Neuronal stem cell (in vitro differentiated cells): ENCODE results near the gene OR4D5. TPM values are rescaled to one million over a fixed set of nuclear protein-coding genes. Genes with fewer than 3 reads are reported as not detected.

ENCODE experiments used
- DNase-seq: peaks from one replicate; pipeline ENCODE4 v3.0.0-alpha.2; 2013; ENCODE audit warnings: low spot score
- H2AFZ ChIP-seq: one replicate; pipeline ENCODE4 v1.6.1; 2013; ENCODE audit warnings: mild to moderate bottlenecking, low read length, inconsistent platforms
- H2AK5ac ChIP-seq: 2 replicates; pipeline ENCODE4 v1.6.1; 2013; ENCODE audit warnings: low read depth, mild to moderate bottlenecking, inconsistent platforms, low read length, moderate library complexity, mixed read lengths
- H2BK120ac ChIP-seq: 2 replicates; pipeline ENCODE4 v1.6.1; 2013; ENCODE audit warnings: low read depth, mild to moderate bottlenecking, inconsistent platforms, low read length, moderate library complexity, mixed read lengths
- H2BK12ac ChIP-seq: one replicate; pipeline ENCODE4 v1.6.1; 2013; ENCODE audit warnings: low read length, inconsistent platforms
- H2BK15ac ChIP-seq: 2 replicates; pipeline ENCODE4 v1.6.1; 2013; ENCODE audit warnings: mild to moderate bottlenecking, low read length, inconsistent platforms, mixed read lengths
- H2BK5ac ChIP-seq: one replicate; pipeline ENCODE4 v1.6.1; 2013; ENCODE audit warnings: inconsistent platforms, mild to moderate bottlenecking, low read length, moderate library complexity
- H3K14ac ChIP-seq: one replicate; pipeline ENCODE4 v1.6.1; 2013; ENCODE audit warnings: low read length, inconsistent platforms
- H3K18ac ChIP-seq: 2 replicates; pipeline ENCODE4 v1.6.1; 2013; ENCODE audit warnings: low read length, inconsistent platforms
- H3K23ac ChIP-seq: 2 replicates; pipeline ENCODE4 v1.6.1; 2013; ENCODE audit warnings: low read depth, mild to moderate bottlenecking, mixed read lengths, low read length, inconsistent platforms; ENCODE audit not compliant: poor library complexity
- H3K27ac ChIP-seq: replicated peaks from 3 replicates; pipeline ENCODE4 v1.5.1; 2013; ENCODE audit warnings: low read length, inconsistent platforms
- H3K27me3 ChIP-seq, 3 experiments: 2 replicates each; pipeline ENCODE4 v1.6.1; 2013; ENCODE audit warnings: low read length in 3 of 3, mild to moderate bottlenecking in 2 of 3, inconsistent platforms in 1 of 3, low read depth in 1 of 3, mixed read lengths in 1 of 3, moderate library complexity in 1 of 3; ENCODE audit not compliant: control insufficient read depth in 3 of 3, insufficient read depth in 3 of 3
- H3K36me3 ChIP-seq, 2 donors: replicated peaks in 1 of 2; 2 replicates each; pipeline ENCODE4 v1.6.1; 2013; ENCODE audit warnings: low read length in 2 of 2; ENCODE audit not compliant: control insufficient read depth in 2 of 2, insufficient read depth in 2 of 2
- H3K4ac ChIP-seq: 2 replicates; pipeline ENCODE4 v1.6.1; 2013; ENCODE audit warnings: inconsistent platforms, mild to moderate bottlenecking, low read length, moderate library complexity
- H3K4me1 ChIP-seq, 2 donors: 1 replicate in 1 of 2; 2 replicates in 1 of 2; pipeline ENCODE4 v1.6.1; 2013; ENCODE audit warnings: low read length in 2 of 2, low read depth in 1 of 2; ENCODE audit not compliant: control insufficient read depth in 2 of 2, insufficient read depth in 1 of 2
- H3K4me2 ChIP-seq: one replicate; pipeline ENCODE4 v1.6.1; 2013; ENCODE audit warnings: mild to moderate bottlenecking, low read length, inconsistent platforms; ENCODE audit not compliant: insufficient read depth, poor library complexity, severe bottlenecking
- H3K4me3 ChIP-seq, 2 donors: 2 replicates each; pipeline ENCODE4 v1.5.1; 2013; ENCODE audit warnings: low read length in 2 of 2, mild to moderate bottlenecking in 2 of 2, inconsistent platforms in 1 of 2, moderate library complexity in 1 of 2
- H3K79me1 ChIP-seq: one replicate; pipeline ENCODE4 v1.6.1; 2013; ENCODE audit warnings: low read depth, mild to moderate bottlenecking, inconsistent platforms, low read length, moderate library complexity
- H3K9ac ChIP-seq: one replicate; pipeline ENCODE4 v1.6.1; 2013; ENCODE audit warnings: mild to moderate bottlenecking, low read depth, low read length, inconsistent platforms; ENCODE audit not compliant: poor library complexity
- H3K9me3 ChIP-seq, 2 donors: replicated peaks in 1 of 2; 2 replicates each; pipeline versions ENCODE3 to v1.6.1; 2013; ENCODE audit warnings: low read length in 2 of 2, mild to moderate bottlenecking in 2 of 2, inconsistent platforms in 1 of 2, low read depth in 1 of 2, mixed read lengths in 1 of 2, moderate library complexity in 1 of 2; ENCODE audit not compliant: control insufficient read depth in 2 of 2, insufficient read depth in 1 of 2
- H4K8ac ChIP-seq: one replicate; pipeline ENCODE4 v1.6.1; 2013; ENCODE audit warnings: low read depth, mild to moderate bottlenecking, inconsistent platforms, low read length, moderate library complexity
- H4K91ac ChIP-seq: one replicate; pipeline ENCODE4 v1.6.1; 2013; ENCODE audit warnings: low read length, low read depth, mild to moderate bottlenecking, inconsistent platforms; ENCODE audit not compliant: poor library complexity
- WGBS, 2 donors: extraction: QIAGEN DNeasy Blood & Tissue Kit; methylation state at CpG; one replicate each; pipeline ENCODE4 v1.1.7; 2013; ENCODE audit warnings: missing lambda C conversion rate in 2 of 2, mixed read lengths in 1 of 2; ENCODE audit not compliant: insufficient read length in 2 of 2, insufficient replicate concordance in 1 of 2; ENCODE audit errors: extremely low coverage in 2 of 2; 5-methylcytosine and 5-hydroxymethylcytosine counted together
- polyA plus RNA-seq, 2 experiments: library from polyadenylated mRNA; stranded (reverse); fragments of 200-250 nt; gene quantifications; one replicate each; pipeline ENCODE4 v1.2.3, GENCODE V29; 2013

Gene OR4D5
- not detected for polyA plus RNA-seq (2013, experiment 1 of 2)
- not detected for polyA plus RNA-seq (2013, experiment 2 of 2)

DNA sequence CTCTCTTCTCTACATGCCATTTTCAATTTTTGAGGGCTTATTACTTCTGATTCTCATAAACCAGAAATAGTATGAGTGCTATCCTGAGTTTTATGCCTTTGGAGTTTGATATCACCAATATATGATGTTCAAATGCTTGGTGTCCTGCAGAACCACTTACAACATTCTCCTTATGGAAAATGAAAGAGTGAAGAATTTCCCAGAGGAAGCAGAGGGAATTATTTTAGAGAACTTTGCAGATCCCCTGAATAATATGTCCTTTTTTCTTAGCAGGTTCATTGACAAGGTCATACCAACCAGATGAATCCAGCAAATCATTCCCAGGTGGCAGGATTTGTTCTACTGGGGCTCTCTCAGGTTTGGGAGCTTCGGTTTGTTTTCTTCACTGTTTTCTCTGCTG, at the start of gene OR4D5:
TSS of gene OR4D5 (plus strand) at position 301 of the 400 bp plus-strand sequence. CDS start at position 301, 0 bp downstream.
- no CpG with 5 or more reads among the region's 1 CpG for WGBS, 2 donors
- no peak within 1 kb of the TSS for H3K4me2 ChIP-seq
- H3K18ac ChIP-seq: no peak within 1 kb of the TSS
- no peak within 1 kb of the TSS for H3K4me3 ChIP-seq
- H2AFZ ChIP-seq: no peak within 1 kb of the TSS
- no peak within 1 kb of the TSS for H3K9ac ChIP-seq
- H3K27ac ChIP-seq: no peak within 1 kb of the TSS
- no peak within 1 kb of the TSS for H2BK15ac ChIP-seq
- no peak within 1 kb of the TSS for H3K4ac ChIP-seq
- DNase-seq: no peak
- H3K14ac ChIP-seq: no peak within 1 kb of the TSS
- H3K36me3 ChIP-seq: no peaks in the 10 kb centered on the region
- H2AK5ac ChIP-seq: no peak within 1 kb of the TSS
- H4K8ac ChIP-seq: no peak within 1 kb of the TSS
- no peak within 1 kb of the TSS for H3K23ac ChIP-seq
- no peak within 1 kb of the TSS for H4K91ac ChIP-seq
- H3K27me3 ChIP-seq: no peaks in the 10 kb centered on the region
- no peaks in the 10 kb centered on the region for H3K4me1 ChIP-seq
- H2BK5ac ChIP-seq: no peak within 1 kb of the TSS
- H2BK120ac ChIP-seq: no peak within 1 kb of the TSS
- H2BK12ac ChIP-seq: no peak within 1 kb of the TSS
- H3K9me3 ChIP-seq: no peaks in the 10 kb centered on the region
- no peaks in the 10 kb centered on the region for H3K79me1 ChIP-seq

DNA sequence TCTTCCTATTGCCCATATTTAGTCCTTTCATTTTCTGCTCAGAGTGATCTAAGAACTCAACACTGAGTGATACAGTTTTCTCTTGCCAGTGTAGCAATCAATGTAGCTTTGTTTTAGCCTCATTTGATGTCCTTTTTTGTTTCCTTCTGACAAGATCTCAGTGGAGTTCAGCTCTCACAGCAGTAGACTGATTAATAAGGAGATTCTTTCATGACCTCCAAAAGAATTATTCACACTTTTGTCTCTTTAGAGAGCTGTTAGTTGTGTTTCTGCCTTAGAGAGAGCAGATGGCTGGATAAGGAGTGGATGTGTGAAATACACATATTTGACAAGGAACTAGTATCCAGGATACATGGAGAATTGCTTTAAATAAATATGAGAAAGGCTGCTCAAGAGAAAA, 47.4 kb upstream of the OR4D5 start:
- H2AK5ac ChIP-seq: no peak overlapping the region
- H3K9me3 ChIP-seq: no peaks in the 10 kb centered on the region
- H3K27me3 ChIP-seq: no peaks in the 10 kb centered on the region
- no peak overlapping the region for H3K9ac ChIP-seq
- no peaks in the 10 kb centered on the region for H3K79me1 ChIP-seq
- H3K4me2 ChIP-seq: no peak overlapping the region
- no peak overlapping the region for H3K4me3 ChIP-seq
- no peak overlapping the region for H2BK120ac ChIP-seq
- H2BK15ac ChIP-seq: no peak overlapping the region
- H3K36me3 ChIP-seq: no peaks in the 10 kb centered on the region
- no peak overlapping the region for H2AFZ ChIP-seq
- H3K14ac ChIP-seq: no peak overlapping the region
- H3K18ac ChIP-seq: no peak overlapping the region
- DNase-seq: no peak
- peaks cover 0 to 3% of the 10 kb centered on the region in 2 donors for H3K4me1 ChIP-seq
- H3K4ac ChIP-seq: no peak overlapping the region
- H4K91ac ChIP-seq: no peak overlapping the region
- no peak overlapping the region for H3K27ac ChIP-seq
- H2BK12ac ChIP-seq: no peak overlapping the region
- no peak overlapping the region for H4K8ac ChIP-seq
- no peak overlapping the region for H3K23ac ChIP-seq
- H2BK5ac ChIP-seq: no peak overlapping the region

DNA sequence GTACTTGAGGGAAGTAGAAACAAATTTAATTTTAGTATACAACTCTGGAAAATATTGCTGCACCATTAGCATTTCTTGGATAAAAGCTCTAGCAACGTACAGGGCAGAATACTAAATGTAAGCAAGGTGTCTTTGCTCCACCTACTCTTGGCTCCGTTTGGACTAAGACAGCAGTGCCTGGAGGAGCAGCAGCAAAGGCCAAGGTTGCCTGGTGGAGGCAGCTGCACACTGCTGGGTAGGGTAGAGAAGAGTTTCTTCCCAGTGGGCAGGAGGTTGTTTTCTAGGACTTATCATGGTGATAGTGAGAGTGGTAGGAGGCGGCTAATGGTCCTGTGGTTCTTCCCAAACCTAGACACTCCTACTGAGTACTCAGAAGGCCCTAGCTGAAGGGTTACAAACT, 39.6 kb upstream of the OR4D5 start:
- Histone ChIP-seq H2BK5ac (no peak overlapping the region), H3K9ac (no peak overlapping the region), H3K4me1 (peaks cover 0 to 3% of the 10 kb centered on the region in 2 donors), H3K4ac (no peak overlapping the region), H2AK5ac (no peak overlapping the region), H3K79me1 (no peaks in the 10 kb centered on the region), H3K4me2 (no peak overlapping the region), H2AFZ (no peak overlapping the region), H2BK12ac (no peak overlapping the region), H4K8ac (no peak overlapping the region), H3K18ac (peak overlapping the region; percentile 25), H3K4me3 (no peak overlapping the region), H3K36me3 (no peaks in the 10 kb centered on the region), H2BK15ac (no peak overlapping the region), H4K91ac (no peak overlapping the region), H3K27ac (no peak overlapping the region), H3K23ac (no peak overlapping the region), H3K9me3 (no peaks in the 10 kb centered on the region), H3K27me3 (no peaks in the 10 kb centered on the region), H2BK120ac (no peak overlapping the region), H3K14ac (no peak overlapping the region)
- no CpG with 5 or more reads among the region's 3 CpGs for WGBS, 2 donors
- no peak for DNase-seq

DNA sequence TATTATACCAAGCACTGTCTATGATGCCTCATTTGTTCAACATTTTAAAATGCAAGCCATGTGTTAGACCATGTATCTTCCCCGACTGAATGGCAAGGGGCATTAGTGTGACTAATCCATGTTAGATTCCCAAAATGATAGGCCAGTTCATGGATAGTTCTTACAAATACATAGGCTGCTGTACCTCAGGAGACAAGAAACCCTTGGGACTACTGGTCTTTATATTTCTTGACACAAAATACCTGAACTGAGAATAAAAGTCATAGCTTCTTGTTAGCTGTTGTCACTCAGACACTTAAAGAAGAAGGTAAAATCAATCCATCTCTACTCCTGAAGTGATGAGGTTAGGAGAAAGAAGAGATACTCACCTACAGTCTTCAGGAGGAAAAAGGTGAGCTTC, 37.5 kb upstream of the OR4D5 start, which contains the start of gene OR8D4:
TSS of gene OR8D4 (plus strand) at position 301 of the 400 bp plus-strand sequence. CDS start 4,265 bp downstream, outside the sequence.
- Histone ChIP-seq H3K27ac (no peak within 1 kb of the TSS), H3K23ac (no peak within 1 kb of the TSS), H4K8ac (no peak within 1 kb of the TSS), H2AFZ (no peak within 1 kb of the TSS), H3K9ac (no peak within 1 kb of the TSS), H3K27me3 (no peaks in the 10 kb centered on the region), H2BK15ac (no peak within 1 kb of the TSS), H3K4me2 (no peak within 1 kb of the TSS), H3K79me1 (no peaks in the 10 kb centered on the region), H3K14ac (no peak within 1 kb of the TSS), H3K36me3 (no peaks in the 10 kb centered on the region), H2BK5ac (no peak within 1 kb of the TSS), H4K91ac (no peak within 1 kb of the TSS), H3K4ac (no peak within 1 kb of the TSS), H2BK120ac (no peak within 1 kb of the TSS), H3K18ac (no peak within 1 kb of the TSS), H2AK5ac (no peak within 1 kb of the TSS), H3K4me3 (no peak within 1 kb of the TSS), H2BK12ac (no peak within 1 kb of the TSS), H3K4me1 (peaks cover 0 to 9% of the 10 kb centered on the region in 2 donors), H3K9me3 (no peaks in the 10 kb centered on the region)
- DNase-seq: no peak
- no CpG with 5 or more reads among the region's 1 CpG for WGBS, 2 donors
